Activated T-helper 1 cell treated with anti-CD3 and anti-CD28 coated beads, Interleukin-12 subunit alpha, Interleukin-12 subunit beta, Interleukin-2, Interleukin-4 antibody, amounts not matched to agents 30 ng/mL and 10 ng/mL and 1 ng/mL, durations not matched to agents 14 hours and 24 hours and 36 hours (primary cell): ENCODE measurements around the gene OR8G1. TPM values are rescaled to one million over a fixed set of nuclear protein-coding genes. Genes with fewer than 3 reads are reported as not detected.

ENCODE experiments used
- DNase-seq: peaks from one replicate; pipeline ENCODE4 v3.0.0; 2021; ENCODE audit warnings: low spot score
- H3K27ac Mint-ChIP-seq: one replicate; pipeline ENCODE4 v1.8.0; 2021; ENCODE audit warnings: mild to moderate bottlenecking, mixed read lengths
- H3K27me3 Mint-ChIP-seq: one replicate; pipeline ENCODE4 v1.8.0; 2022; ENCODE audit warnings: mild to moderate bottlenecking, moderate library complexity, mixed read lengths; ENCODE audit not compliant: insufficient read depth
- H3K36me3 Mint-ChIP-seq: one replicate; pipeline ENCODE4 v1.8.0; 2021; ENCODE audit warnings: low read depth, mixed read lengths
- H3K4me1 Mint-ChIP-seq: one replicate; pipeline ENCODE4 v1.8.0; 2021; ENCODE audit warnings: low read depth, mixed read lengths
- H3K4me3 Mint-ChIP-seq: one replicate; pipeline ENCODE4 v1.8.0; 2021; ENCODE audit warnings: mild to moderate bottlenecking, moderate library complexity, mixed read lengths
- H3K9me3 Mint-ChIP-seq: one replicate; pipeline ENCODE4 v1.8.0; 2021; ENCODE audit warnings: mixed read lengths
- intact Hi-C: fragments of 100-400 bp; cut with micrococcal nuclease; formaldehyde crosslinking; loops from one replicate; pipeline ENCODE4 v1.15.1; 2024
- total RNA-seq: library from RNA; stranded (reverse); gene quantifications from 2 replicates; pipeline ENCODE4 v1.2.3, GENCODE V29; 2022

The OR8G1 gene, protein sequence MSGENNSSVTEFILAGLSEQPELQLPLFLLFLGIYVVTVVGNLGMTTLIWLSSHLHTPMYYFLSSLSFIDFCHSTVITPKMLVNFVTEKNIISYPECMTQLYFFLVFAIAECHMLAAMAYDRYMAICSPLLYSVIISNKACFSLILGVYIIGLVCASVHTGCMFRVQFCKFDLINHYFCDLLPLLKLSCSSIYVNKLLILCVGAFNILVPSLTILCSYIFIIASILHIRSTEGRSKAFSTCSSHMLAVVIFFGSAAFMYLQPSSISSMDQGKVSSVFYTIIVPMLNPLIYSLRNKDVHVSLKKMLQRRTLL
- not detected in 2 replicates for total RNA-seq

DNA sequence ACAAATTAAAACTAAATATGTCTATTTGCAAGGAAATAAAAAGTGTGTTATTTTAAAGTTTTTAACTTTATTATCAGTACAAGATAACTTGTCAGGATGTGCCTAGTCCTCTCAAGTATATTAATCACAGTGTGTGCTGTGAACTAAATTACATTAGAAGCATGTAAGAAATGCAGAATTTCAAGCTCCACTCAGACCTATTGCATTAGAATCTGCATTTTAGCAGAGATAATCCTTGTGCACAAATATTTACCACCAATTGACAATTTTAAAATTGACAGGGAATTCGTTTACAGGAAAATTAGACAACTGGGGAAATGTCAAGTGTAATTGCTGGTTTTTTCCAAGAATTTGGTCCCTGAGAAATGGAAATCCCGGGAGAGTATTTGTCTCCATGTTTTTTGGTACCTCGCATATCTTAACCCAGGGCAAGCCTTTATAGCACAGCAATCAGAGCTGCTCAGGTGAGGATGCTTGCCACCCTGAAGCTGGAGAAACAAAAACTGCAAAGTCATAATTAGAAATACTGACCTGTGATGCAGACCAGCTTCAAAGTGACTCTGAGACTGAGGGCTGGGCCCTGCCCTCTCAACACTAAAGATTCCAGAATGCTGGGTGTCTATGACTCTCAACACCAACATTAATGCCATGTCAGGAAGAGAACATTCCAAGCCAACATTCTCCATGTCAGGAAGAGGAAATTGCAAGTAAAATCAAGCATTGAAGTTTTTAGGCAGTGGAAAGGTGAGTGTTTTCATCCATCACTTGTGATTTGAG, at the start of gene OR8G1:
TSS of gene OR8G1 (plus strand) at position 475 of the 777 bp plus-strand sequence. CDS start 8,581 bp downstream, outside the sequence.
- no peak for DNase-seq
- Mint-ChIP-seq H3K4me1 (no peaks in the 10 kb centered on the region), H3K36me3 (no peaks in the 10 kb centered on the region), H3K27me3 (no peaks in the 10 kb centered on the region), H3K27ac (no peak within 1 kb of the TSS), H3K9me3 (no peaks in the 10 kb centered on the region), H3K4me3 (no peak within 1 kb of the TSS)
- intact Hi-C loops, result no loop called here

DNA sequence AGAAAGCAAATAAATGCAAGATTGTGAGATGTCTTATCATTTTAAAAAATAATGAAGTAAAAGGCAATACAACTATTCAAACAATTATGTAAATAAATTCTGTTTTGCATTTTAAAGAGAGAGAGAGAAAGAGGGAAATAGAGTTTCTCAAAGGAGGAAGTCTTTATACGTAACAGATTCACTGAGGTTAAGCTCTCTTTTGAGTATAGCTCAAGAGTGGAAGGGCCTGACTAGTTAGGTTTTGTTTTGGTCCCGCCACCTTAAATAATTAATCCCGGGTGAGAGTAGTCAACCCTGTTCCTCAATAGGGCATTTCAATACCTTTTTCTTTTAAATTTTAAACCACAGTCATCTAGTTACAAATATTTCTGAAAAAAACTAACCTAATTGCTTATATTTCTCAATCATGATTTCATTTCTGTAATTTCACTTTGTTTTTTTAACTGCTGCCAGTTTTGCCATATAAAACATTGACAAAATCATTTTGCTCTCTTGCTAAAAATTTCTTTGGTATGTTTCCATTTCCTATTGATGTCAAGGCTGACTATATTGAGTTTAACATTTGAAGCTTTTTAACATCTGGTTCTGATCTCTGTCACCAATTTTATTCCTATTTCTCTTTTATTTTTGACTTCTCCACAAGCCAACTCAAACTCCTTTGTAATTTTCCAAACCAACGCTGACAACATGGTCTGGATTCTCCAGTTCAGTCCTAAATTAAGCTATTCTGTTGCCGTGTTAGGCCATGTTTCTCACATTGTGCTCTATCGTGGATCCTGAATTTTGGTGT, 47.5 kb upstream of the OR8G1 start:
- no peak for DNase-seq
- Mint-ChIP-seq H3K27me3 (peaks cover 11% of the 10 kb centered on the region), H3K27ac (no peak overlapping the region), H3K4me1 (no peaks in the 10 kb centered on the region), H3K36me3 (no peaks in the 10 kb centered on the region), H3K4me3 (no peak overlapping the region), H3K9me3 (no peaks in the 10 kb centered on the region)
- intact Hi-C loops, result loop anchor here (10.0 kb wide), 1 partner anchor 549 kb away; no protein-coding TSS in a partner anchor

- H3K9me3 Mint-ChIP-seq, result no peaks in the 10 kb centered on the region
- H3K4me1 Mint-ChIP-seq, result no peaks in the 10 kb centered on the region
- DNase-seq, result no peak
- H3K4me3 Mint-ChIP-seq, result no peak overlapping the region
- H3K36me3 Mint-ChIP-seq, result no peaks in the 10 kb centered on the region
- H3K27ac Mint-ChIP-seq, result no peak overlapping the region
- intact Hi-C loops, result loop anchor here (1.0 to 10.0 kb wide), 3 partner anchors 86 to 550 kb away; no protein-coding TSS in a partner anchor
- peaks cover 11% of the 10 kb centered on the region for H3K27me3 Mint-ChIP-seq
These were observed 46.4 kb upstream of the OR8G1 start for GRCh38 chr11:124194293-124195188.

GRCh38 chr11:124195189-124195734, 45.6 kb upstream of the OR8G1 start:
- Mint-ChIP-seq H3K4me1 (no peaks in the 10 kb centered on the region), H3K9me3 (no peaks in the 10 kb centered on the region), H3K27ac (no peak overlapping the region), H3K36me3 (no peaks in the 10 kb centered on the region), H3K27me3 (peaks cover 8% of the 10 kb centered on the region), H3K4me3 (no peak overlapping the region)
- intact Hi-C loops, result loop anchor here (1.0 to 10.0 kb wide), 3 partner anchors 87 to 550 kb away; no protein-coding TSS in a partner anchor
- peak; percentile 22 for DNase-seq

- no peak for DNase-seq
- intact Hi-C loops, result loop anchor here (10.0 kb wide), 1 partner anchor 553 kb away; no protein-coding TSS in a partner anchor
- H3K36me3 Mint-ChIP-seq, result no peaks in the 10 kb centered on the region
- no peak overlapping the region for H3K4me3 Mint-ChIP-seq
- no peaks in the 10 kb centered on the region for H3K4me1 Mint-ChIP-seq
- H3K9me3 Mint-ChIP-seq, result no peaks in the 10 kb centered on the region
- H3K27me3 Mint-ChIP-seq, result peaks cover 6% of the 10 kb centered on the region
- no peak overlapping the region for H3K27ac Mint-ChIP-seq
These were observed 42.9 kb upstream of the OR8G1 start for GRCh38 chr11:124197999-124198398.

DNA sequence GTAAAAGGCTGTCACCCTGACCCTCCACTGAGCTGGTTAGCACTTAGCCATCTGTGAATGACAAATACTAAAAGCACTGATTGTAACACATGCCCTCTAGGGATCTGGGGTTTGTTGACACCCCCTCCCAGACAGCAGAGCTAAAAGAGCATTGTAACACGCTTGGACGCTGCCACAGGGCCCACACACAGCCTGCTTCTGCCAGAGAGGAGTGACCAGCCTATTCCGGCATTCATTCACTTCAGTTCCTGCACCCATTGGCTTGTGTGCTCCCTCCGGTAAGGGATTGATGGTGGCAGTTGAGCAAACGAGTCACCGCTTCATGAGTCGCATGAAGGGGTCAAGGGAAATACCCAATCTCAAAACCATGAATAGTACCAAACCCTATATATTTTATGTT, 42.0 kb upstream of the OR8G1 start:
- Mint-ChIP-seq H3K36me3 (no peaks in the 10 kb centered on the region), H3K4me1 (no peaks in the 10 kb centered on the region), H3K9me3 (no peaks in the 10 kb centered on the region), H3K27ac (no peak overlapping the region), H3K27me3 (peaks cover 3% of the 10 kb centered on the region), H3K4me3 (no peak overlapping the region)
- DNase-seq, result no peak
- intact Hi-C loops, result loop anchor here (10.0 kb wide), 1 partner anchor 554 kb away; no protein-coding TSS in a partner anchor

- no peak for DNase-seq
- Mint-ChIP-seq H3K27me3 (peaks cover 2% of the 10 kb centered on the region), H3K27ac (no peak overlapping the region), H3K36me3 (no peaks in the 10 kb centered on the region), H3K4me1 (no peaks in the 10 kb centered on the region), H3K9me3 (no peaks in the 10 kb centered on the region), H3K4me3 (no peak overlapping the region)
- intact Hi-C loops, result loop anchor here (10.0 kb wide), 1 partner anchor 555 kb away; no protein-coding TSS in a partner anchor
These were observed 41.2 kb upstream of the OR8G1 start for GRCh38 chr11:124199702-124200101.

- no peak for DNase-seq
- intact Hi-C loops, result no loop called here
- H3K4me1 Mint-ChIP-seq, result no peaks in the 10 kb centered on the region
- H3K27me3 Mint-ChIP-seq, result peaks cover 2% of the 10 kb centered on the region
- no peak overlapping the region for H3K4me3 Mint-ChIP-seq
- no peaks in the 10 kb centered on the region for H3K9me3 Mint-ChIP-seq
- H3K27ac Mint-ChIP-seq, result no peak overlapping the region
- no peaks in the 10 kb centered on the region for H3K36me3 Mint-ChIP-seq
These were observed 40.2 kb upstream of the OR8G1 start for GRCh38 chr11:124200671-124201070.

DNA sequence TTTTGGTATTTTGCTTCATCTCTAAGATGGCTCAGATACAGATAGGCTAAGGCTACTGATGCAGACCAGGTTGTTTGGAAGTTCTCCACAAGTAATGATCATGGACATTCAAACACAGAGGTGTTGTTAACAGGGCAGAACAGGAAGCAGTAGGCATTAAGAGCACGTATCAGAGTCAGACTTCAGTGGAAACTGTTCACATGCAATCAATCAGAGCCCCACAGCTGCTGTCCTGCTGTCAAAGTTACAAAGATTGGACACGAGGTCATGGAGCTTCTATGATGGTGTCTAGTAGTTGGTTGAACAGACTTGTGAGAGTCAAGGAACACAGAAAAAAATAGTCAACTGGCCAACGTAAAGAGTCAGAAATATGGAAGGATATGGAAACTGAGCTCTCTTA, 37.9 kb upstream of the OR8G1 start:
- no peaks in the 10 kb centered on the region for H3K4me1 Mint-ChIP-seq
- H3K9me3 Mint-ChIP-seq, result no peaks in the 10 kb centered on the region
- DNase-seq, result no peak
- intact Hi-C loops, result no loop called here
- no peaks in the 10 kb centered on the region for H3K36me3 Mint-ChIP-seq
- H3K4me3 Mint-ChIP-seq, result no peak overlapping the region
- H3K27ac Mint-ChIP-seq, result no peak overlapping the region
- no peaks in the 10 kb centered on the region for H3K27me3 Mint-ChIP-seq

- H3K4me1 Mint-ChIP-seq, result no peaks in the 10 kb centered on the region
- H3K36me3 Mint-ChIP-seq, result no peaks in the 10 kb centered on the region
- no peaks in the 10 kb centered on the region for H3K9me3 Mint-ChIP-seq
- intact Hi-C loops, result no loop called here
- H3K27me3 Mint-ChIP-seq, result no peaks in the 10 kb centered on the region
- no peak overlapping the region for H3K4me3 Mint-ChIP-seq
- no peak for DNase-seq
- no peak overlapping the region for H3K27ac Mint-ChIP-seq
These were observed 36.9 kb upstream of the OR8G1 start for GRCh38 chr11:124204008-124204407.

DNA sequence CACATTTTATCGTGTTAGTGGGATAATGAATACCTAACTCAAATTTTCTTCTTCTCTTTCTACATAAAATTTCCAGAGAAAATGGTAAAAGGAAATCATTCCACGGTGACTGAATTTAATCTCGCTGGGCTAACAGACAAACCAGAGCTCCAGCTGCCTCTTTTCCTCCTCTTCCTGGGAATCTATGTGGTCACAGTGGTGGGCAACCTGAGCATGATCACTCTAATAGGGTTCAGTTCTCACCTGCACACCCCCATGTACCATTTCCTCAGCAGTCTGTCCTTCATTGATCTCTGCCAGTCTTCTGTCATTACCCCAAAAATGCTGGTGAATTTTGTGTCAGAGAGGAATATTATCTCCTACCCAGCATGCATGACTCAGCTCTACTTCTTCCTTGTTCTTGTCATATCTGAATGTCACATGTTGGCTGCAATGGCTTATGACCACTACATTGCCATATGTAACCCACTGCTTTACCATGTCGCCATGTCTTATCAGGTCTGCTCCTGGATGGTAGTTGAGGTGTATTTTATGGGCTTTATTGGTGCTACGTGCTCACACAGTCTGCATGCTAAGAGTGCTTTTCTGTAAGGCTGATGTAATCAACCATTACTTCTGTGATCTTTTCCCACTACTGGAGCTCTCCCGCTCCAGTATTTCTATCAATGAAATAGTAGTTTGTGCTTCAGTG, 33.6 kb upstream of the OR8G1 start:
- H3K4me1 Mint-ChIP-seq, result no peaks in the 10 kb centered on the region
- H3K27me3 Mint-ChIP-seq, result no peaks in the 10 kb centered on the region
- no peak for DNase-seq
- H3K4me3 Mint-ChIP-seq, result no peak overlapping the region
- intact Hi-C loops, result no loop called here
- H3K36me3 Mint-ChIP-seq, result no peaks in the 10 kb centered on the region
- no peak overlapping the region for H3K27ac Mint-ChIP-seq
- H3K9me3 Mint-ChIP-seq, result no peaks in the 10 kb centered on the region
